ENCODE results near the gene SGSH.

- TF ChIP-seq CTCF (conservative IDR thresholded peaks at IDR 0.05; ENCODE audit: low read length) (no peak), EZH2phosphoT487 (IDR thresholded peaks at IDR 0.05; ENCODE audit: borderline replicate concordance) (no peak)
Measured at GRCh38 chr17:80219763-80220053, 425 bp downstream of the SGSH start.
